Measurements from ENCODE around the gene DMXL1. TPM values are rescaled to one million over a fixed set of nuclear protein-coding genes. Genes with fewer than 3 reads are reported as not detected.
A peak's percentile ranks its signal among the peaks of the same experiment; 100 is the strongest.
"Not testable (repeated sequence)": the region's sequence is repeated elsewhere in the genome, so short reads cannot be mapped to it uniquely, and the experiment has no call there.

DMXL1 gene
- total RNA-seq, 2 donors from 2014 or later = 55.6 to 56.0 TPM

- intact Hi-C loops (cut with DNase I) = no loop called here
- DNase-seq (ENCODE audit: low spot score) = no peak
Observed at GRCh38 chr5:119063579-119064379, 7.1 kb upstream of the DMXL1 start.

GRCh38 chr5:119067450-119067849, 3.4 kb upstream of the DMXL1 start:
- DNase-seq (ENCODE audit: low spot score) = no peak
- intact Hi-C loops (cut with DNase I) = no loop called here

- peak; percentile 94 for DNase-seq (ENCODE audit: low spot score)
- intact Hi-C loops (cut with DNase I) = no loop called here
Observed at GRCh38 chr5:119070578-119070827, 384 bp upstream of the DMXL1 start.

GRCh38 chr5:119071561-119071995, 691 bp downstream of the DMXL1 start:
- DNase-seq (ENCODE audit: low spot score) = no peak
- intact Hi-C loops (cut with DNase I) = no loop called here

- intact Hi-C loops (cut with DNase I) = no loop called here
Observed at GRCh38 chr5:119072496-119072895, 1.6 kb downstream of the DMXL1 start.

GRCh38 chr5:119073746-119074337, 3.0 kb downstream of the DMXL1 start:
- intact Hi-C loops (cut with DNase I); DNase-seq (ENCODE audit: low spot score): not testable (repeated sequence)

More at GRCh38 chr5:119072496-119072895, 1.6 kb downstream of the DMXL1 start:
- DNase-seq (ENCODE audit: low spot score) = no peak

- intact Hi-C loops (cut with DNase I) = no loop called here
- no peak for DNase-seq (ENCODE audit: low spot score)
Observed at GRCh38 chr5:119074419-119074818, 3.5 kb downstream of the DMXL1 start.

- intact Hi-C loops (cut with DNase I); DNase-seq (ENCODE audit: low spot score): not testable (repeated sequence)
Observed at GRCh38 chr5:119075269-119075668, 4.4 kb downstream of the DMXL1 start.

- DNase-seq (ENCODE audit: low spot score) = no peak
- intact Hi-C loops (cut with DNase I) = no loop called here
Observed at GRCh38 chr5:119076080-119076479, 5.2 kb downstream of the DMXL1 start.

- intact Hi-C loops (cut with DNase I) = no loop called here
- DNase-seq (ENCODE audit: low spot score) = no peak
Observed at GRCh38 chr5:119077444-119077843, 6.6 kb downstream of the DMXL1 start.

GRCh38 chr5:119078071-119078846, 7.4 kb downstream of the DMXL1 start:
- DNase-seq (ENCODE audit: low spot score) = no peak
- intact Hi-C loops (cut with DNase I) = no loop called here

GRCh38 chr5:119078861-119079260, 8.0 kb downstream of the DMXL1 start:
- no peak for DNase-seq (ENCODE audit: low spot score)
- intact Hi-C loops (cut with DNase I) = no loop called here

- intact Hi-C loops (cut with DNase I) = no loop called here
- DNase-seq (ENCODE audit: low spot score) = no peak
Observed at GRCh38 chr5:119079318-119079921, 8.5 kb downstream of the DMXL1 start.

GRCh38 chr5:119080936-119081335, 10.0 kb downstream of the DMXL1 start:
- intact Hi-C loops (cut with DNase I) = no loop called here
- no peak for DNase-seq (ENCODE audit: low spot score)

GRCh38 chr5:119082691-119083090, 11.8 kb downstream of the DMXL1 start:
- no peak for DNase-seq (ENCODE audit: low spot score)
- intact Hi-C loops (cut with DNase I) = no loop called here

- intact Hi-C loops (cut with DNase I) = no loop called here
- no peak for DNase-seq (ENCODE audit: low spot score)
Observed at GRCh38 chr5:119083679-119084078, 12.8 kb downstream of the DMXL1 start.

- intact Hi-C loops (cut with DNase I) = no loop called here
- DNase-seq (ENCODE audit: low spot score) = no peak
Observed at GRCh38 chr5:119088438-119088837, 17.6 kb downstream of the DMXL1 start.

- intact Hi-C loops (cut with DNase I) = no loop called here
- no peak for DNase-seq (ENCODE audit: low spot score)
Observed at GRCh38 chr5:119095611-119096010, 24.7 kb downstream of the DMXL1 start.

- DNase-seq (ENCODE audit: low spot score) = no peak
- intact Hi-C loops (cut with DNase I) = no loop called here
Observed at GRCh38 chr5:119105971-119106370, 35.1 kb downstream of the DMXL1 start.

GRCh38 chr5:119112151-119112550, 41.3 kb downstream of the DMXL1 start:
- intact Hi-C loops (cut with DNase I) = no loop called here
- DNase-seq (ENCODE audit: low spot score) = no peak
